HCT116 (cell line): ENCODE results near the gene C19orf85. TPM values are rescaled to one million over a fixed set of nuclear protein-coding genes. Genes with fewer than 3 reads are reported as not detected.

ENCODE experiments used
- ATAC-seq: fragments of 200-7000 bp; cut with Tn5 transposase; 2 replicates; pipeline ENCODE4 v1.9.1; 2020; ENCODE audit warnings: mild to moderate bottlenecking, moderate library complexity
- BruUV-seq: library from RNA; stranded (reverse); fragments of 400-500 nt; replicated peaks from 2 replicates; lab custom pipeline; 2021; lab: Mats Ljungman, UMichigan
- CTCF ChIA-PET: fragments of 300-600 bp; sonication (Branson Sonifier 250); formaldehyde crosslinking; loops from one replicate; lab custom pipeline; 2021; ENCODE audit warnings: antibody characterized with exemption; lab: Charles Lee
- POLR2A ChIA-PET: fragments of 300-600, 350-600 bp; sonication (Branson Sonifier 250); formaldehyde crosslinking; loops from one replicate; lab custom pipeline; 2021; ENCODE audit warnings: antibody characterized with exemption; lab: Charles Lee
- RAD21 ChIA-PET, 2 experiments: fragments of 300-600 bp; sonication (Branson Sonifier 250); formaldehyde crosslinking; loops; one replicate each; lab custom pipeline; 2023; ENCODE audit warnings: low total read pairs in 2 of 2; ENCODE audit not compliant: uncharacterized antibody in 2 of 2, unreplicated experiment in 2 of 2, low non-redundant PET in 1 of 2; lab: Charles Lee
- DNase-seq: peaks from one replicate; pipeline ENCODE4 v3.0.0-alpha.2; 2010; ENCODE audit warnings: low read depth, low spot score
- H2AFZ ChIP-seq: fragments of 200-600 bp; shearing (Covaris generic), sonication (generic); 2 replicates; pipeline ENCODE4 v1.6.1; 2017; ENCODE audit warnings: low read depth, mixed run types, mixed read lengths, antibody characterized with exemption, low read length; ENCODE audit not compliant: poor library complexity, severe bottlenecking
- H3K27ac ChIP-seq: 2 replicates; pipeline ENCODE4 v1.5.1; 2012; ENCODE audit warnings: low read depth, low read length
- H3K27me3 ChIP-seq: fragments of 200-600 bp; sonication (generic); 2 replicates; pipeline ENCODE4 v1.6.1; 2016; ENCODE audit warnings: mixed run types, low read length, mixed read lengths; ENCODE audit not compliant: insufficient read depth
- H3K36me3 ChIP-seq, 2 experiments: fragments of 200-500 bp in 1 of 2; fragments of 200-600 bp in 1 of 2; sonication (Bioruptor generic) in 1 of 2; sonication (generic) in 1 of 2; 2 replicates each; pipeline versions ENCODE4 v1.5.1 to v1.6.1; 2014 to 2016; ENCODE audit warnings: low read length in 2 of 2, inconsistent platforms in 1 of 2, mixed read lengths in 1 of 2, mixed run types in 1 of 2; ENCODE audit not compliant: insufficient read depth in 2 of 2, control insufficient read depth in 1 of 2
- H3K4me1 ChIP-seq, 2 experiments: fragments of 200-600 bp in 1 of 2; sonication (generic) in 1 of 2; 2 replicates each; pipeline versions ENCODE4 v1.5.1 to v1.6.1; 2012 to 2017; ENCODE audit warnings: low read length in 2 of 2, inconsistent platforms in 1 of 2, mild to moderate bottlenecking in 1 of 2, mixed read lengths in 1 of 2, mixed run types in 1 of 2, moderate library complexity in 1 of 2; ENCODE audit not compliant: insufficient read depth in 2 of 2, control insufficient read depth in 1 of 2
- H3K4me2 ChIP-seq: fragments of 200-600 bp; sonication (generic); 2 replicates; pipeline ENCODE4 v1.6.1; 2017; ENCODE audit warnings: mixed run types, low read length, mixed read lengths
- H3K4me3 ChIP-seq, 2 experiments: fragments of 200-600 bp in 1 of 2; sonication (generic) in 1 of 2; replicated peaks in 1 of 2; 2 replicates each; pipeline ENCODE4 v1.5.1; 2011 to 2016; ENCODE audit warnings: low read length in 2 of 2, control low read depth in 1 of 2, low read depth in 1 of 2, mild to moderate bottlenecking in 1 of 2, mixed read lengths in 1 of 2, mixed run types in 1 of 2
- H3K79me2 ChIP-seq: fragments of 200-600 bp; sonication (generic); 2 replicates; pipeline ENCODE4 v1.6.1; 2017; ENCODE audit warnings: mild to moderate bottlenecking, mixed run types, low read length, moderate library complexity, mixed read lengths; ENCODE audit not compliant: insufficient read depth
- H3K9ac ChIP-seq: fragments of 200-600 bp; sonication (generic); 2 replicates; pipeline ENCODE4 v1.6.1; 2016; ENCODE audit warnings: low read length, mixed read lengths
- H3K9me2 ChIP-seq: fragments of 200-600 bp; sonication (generic), shearing (Covaris generic); 2 replicates; pipeline ENCODE4 v1.6.1; 2017; ENCODE audit warnings: mixed run types, mild to moderate bottlenecking, moderate library complexity; ENCODE audit not compliant: insufficient read depth
- H3K9me3 ChIP-seq, 2 experiments: fragments of 200-500 bp in 1 of 2; fragments of 200-600 bp in 1 of 2; sonication (Bioruptor generic) in 1 of 2; sonication (generic) in 1 of 2; 2 replicates each; pipeline ENCODE4 v1.6.1; 2014 to 2017; ENCODE audit warnings: low read length in 2 of 2, mixed read lengths in 2 of 2, inconsistent platforms in 1 of 2, low read depth in 1 of 2, mild to moderate bottlenecking in 1 of 2, mixed run types in 1 of 2, moderate library complexity in 1 of 2; ENCODE audit not compliant: control insufficient read depth in 1 of 2, insufficient read depth in 1 of 2
- H4K20me1 ChIP-seq: fragments of 200-600 bp; sonication (generic), shearing (Covaris generic); 2 replicates; pipeline ENCODE4 v1.6.1; 2017; ENCODE audit warnings: mixed run types, mild to moderate bottlenecking, moderate library complexity; ENCODE audit not compliant: insufficient read depth
- CBX3 ChIP-seq: IDR thresholded peaks from 2 replicates; pipeline ENCODE4 v1.6.1; 2012; ENCODE audit warnings: low read depth
- CEBPB ChIP-seq: IDR thresholded peaks from 2 replicates; pipeline ENCODE4 v1.6.1; 2012; ENCODE audit warnings: low read depth
- EGR1 ChIP-seq: IDR thresholded peaks from 2 replicates; pipeline ENCODE4 v1.6.1; 2012; ENCODE audit warnings: low read depth
- ELF1 ChIP-seq: IDR thresholded peaks from 2 replicates; pipeline ENCODE4 v1.6.1; 2012; ENCODE audit warnings: low read depth, borderline replicate concordance
- FOSL1 ChIP-seq: IDR thresholded peaks from 2 replicates; pipeline ENCODE4 v1.6.1; 2012; ENCODE audit warnings: low read depth
- POLR2A ChIP-seq: IDR thresholded peaks from 2 replicates; pipeline ENCODE4 v1.7.0; 2011; ENCODE audit warnings: borderline replicate concordance; ENCODE audit not compliant: insufficient read depth, insufficient read length; ENCODE audit errors: extremely low read depth
- POLR2AphosphoS5 ChIP-seq: IDR thresholded peaks from 2 replicates; pipeline ENCODE4 v1.6.1; 2011; ENCODE audit warnings: mild to moderate bottlenecking, low read depth, low read length, moderate library complexity
- RAD21 ChIP-seq: IDR thresholded peaks from 2 replicates; pipeline ENCODE4 v1.6.1; 2012; ENCODE audit warnings: low read depth, mild to moderate bottlenecking
- SP1 ChIP-seq: IDR thresholded peaks from 2 replicates; pipeline ENCODE4 v1.6.1; 2012; ENCODE audit warnings: low read depth
- SRF ChIP-seq: IDR thresholded peaks from 2 replicates; pipeline ENCODE4 v1.6.1; 2012; ENCODE audit warnings: low read depth
- TCF7L2 ChIP-seq: IDR thresholded peaks from 2 replicates; pipeline ENCODE4 v1.7.0; 2011; ENCODE audit warnings: borderline replicate concordance, inconsistent platforms; ENCODE audit not compliant: insufficient read depth, insufficient read length; ENCODE audit errors: extremely low read depth
- YY1 ChIP-seq: IDR thresholded peaks from 2 replicates; pipeline ENCODE4 v1.6.1; 2011; ENCODE audit warnings: low read length, low read depth, moderate library complexity, mild to moderate bottlenecking; ENCODE audit not compliant: insufficient replicate concordance; ENCODE audit errors: extremely low read depth
- ZNF274 ChIP-seq: fragments of 200-500 bp; sonication (Bioruptor generic); IDR thresholded peaks from 2 replicates; pipeline ENCODE4 v1.6.1; 2014; ENCODE audit warnings: mild to moderate bottlenecking, low read depth, low read length, inconsistent platforms
- intact Hi-C: fragments of 100-400 bp; cut with micrococcal nuclease; formaldehyde crosslinking; loops from 2 replicates; pipeline ENCODE4 v1.10.0; 2022
- total RNA-seq: library from RNA; stranded (reverse); gene quantifications from one replicate; pipeline ENCODE4 v1.2.1, GENCODE V29; 2021; ENCODE audit not compliant: unreplicated experiment
- TF ChIP-seq, protein P1 (sequence below): IDR thresholded peaks from 2 replicates; pipeline ENCODE4 v1.6.1; 2012

C19orf85 gene
- total RNA-seq, 1 experiment from 2014 or later: 0.34 TPM

DNA sequence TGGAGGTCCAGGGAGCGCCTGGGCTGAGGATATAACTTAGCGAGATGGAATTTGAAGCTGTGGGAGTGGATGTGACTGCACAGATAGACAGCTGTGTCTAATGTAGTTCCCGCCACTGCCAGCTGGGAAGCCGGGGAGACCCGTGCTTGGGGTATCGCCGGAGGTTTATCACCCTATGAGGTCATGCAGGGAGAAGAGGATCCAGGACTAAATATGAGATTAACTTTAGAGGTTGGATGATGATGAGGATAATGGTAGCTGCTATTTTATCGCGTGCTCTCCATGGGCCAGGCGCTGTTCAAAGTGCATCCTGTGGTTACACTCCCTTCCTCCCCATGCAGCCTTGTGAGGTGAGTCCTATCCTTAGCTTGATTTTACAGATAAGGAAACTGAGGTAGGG is 43.6 kb upstream of the C19orf85 start:
- DNase-seq: no peak
- peaks cover 0 to 4% of the 10 kb centered on the region in 2 experiments; a peak in 1 of 4 replicates for H3K4me1 ChIP-seq
- no peak overlapping the region for H3K9ac ChIP-seq
- no peaks in the 10 kb centered on the region for H3K9me3 ChIP-seq
- ChIA-PET CTCF (interaction anchor here (0.8 kb wide), 1 partner anchor 98 kb away, joined by 4 read pairs; no protein-coding TSS in a partner anchor), RAD21 (no interaction called here), POLR2A (no interaction called here)
- BruUV-seq: no TSS peak
- H4K20me1 ChIP-seq: no peaks in the 10 kb centered on the region
- H3K9me2 ChIP-seq: no peaks in the 10 kb centered on the region
- intact Hi-C loops: no loop called here
- TF ChIP-seq YY1: no peak
- TF ChIP-seq CEBPB: no peak
- TF ChIP-seq POLR2A: no peak
- no peak for TF ChIP-seq TCF7L2
- no peak for TF ChIP-seq SP1
- TF ChIP-seq ZNF274: no peak
- TF ChIP-seq, protein P1, sequence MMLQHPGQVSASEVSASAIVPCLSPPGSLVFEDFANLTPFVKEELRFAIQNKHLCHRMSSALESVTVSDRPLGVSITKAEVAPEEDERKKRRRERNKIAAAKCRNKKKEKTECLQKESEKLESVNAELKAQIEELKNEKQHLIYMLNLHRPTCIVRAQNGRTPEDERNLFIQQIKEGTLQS: no peak
- TF ChIP-seq RAD21: no peak
- no peaks in the 10 kb centered on the region for H3K36me3 ChIP-seq
- no peak overlapping the region for H3K4me2 ChIP-seq
- no peaks in the 10 kb centered on the region for H3K79me2 ChIP-seq
- no peak overlapping the region for H2AFZ ChIP-seq
- H3K27ac ChIP-seq: no peak overlapping the region
- no peaks in the 10 kb centered on the region for H3K27me3 ChIP-seq
- ATAC-seq: no peak
- H3K4me3 ChIP-seq: no peak overlapping the region

DNA sequence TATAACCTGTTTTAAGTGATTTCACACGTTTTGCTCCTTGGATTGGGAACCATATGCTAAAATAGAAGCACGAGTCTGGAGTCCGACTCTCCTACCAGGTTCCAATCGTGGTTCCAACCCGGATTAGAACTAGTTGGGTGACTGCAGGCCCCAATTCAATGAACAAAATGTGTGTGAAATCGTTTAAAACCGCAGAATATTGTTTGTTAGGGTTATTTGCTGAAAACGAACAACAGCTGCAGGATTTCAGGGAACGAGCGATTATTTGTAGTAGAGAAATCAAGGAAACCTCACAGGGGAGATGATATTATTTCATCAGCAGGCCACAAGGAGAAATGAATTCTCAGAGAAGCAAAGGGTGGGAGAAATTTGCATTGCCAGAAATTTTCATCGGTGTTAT is 40.4 kb upstream of the C19orf85 start:
- Histone ChIP-seq H4K20me1 (no peaks in the 10 kb centered on the region), H3K9me3 (no peaks in the 10 kb centered on the region), H3K36me3 (no peaks in the 10 kb centered on the region), H3K4me1 (peaks cover 0 to 4% of the 10 kb centered on the region in 2 experiments; a peak in 1 of 4 replicates), H2AFZ (no peak overlapping the region), H3K79me2 (no peaks in the 10 kb centered on the region), H3K4me3 (no peak overlapping the region), H3K27ac (no peak overlapping the region), H3K9ac (no peak overlapping the region), H3K4me2 (no peak overlapping the region), H3K27me3 (no peaks in the 10 kb centered on the region), H3K9me2 (no peaks in the 10 kb centered on the region)
- TF ChIP-seq POLR2AphosphoS5: no peak
- TF ChIP-seq CBX3: no peak
- TF ChIP-seq YY1: no peak
- TF ChIP-seq SRF: no peak
- no peak for TF ChIP-seq ELF1
- TF ChIP-seq POLR2A: no peak
- TF ChIP-seq FOSL1: no peak
- TF ChIP-seq EGR1: no peak
- ChIA-PET RAD21 (no interaction called here), CTCF (interaction anchor here (1.9 to 2.3 kb wide), 2 partner anchors 28 to 38 kb away, joined by 10 to 15 read pairs; partner anchors contain the start of gene ZNF628), POLR2A (no interaction called here)
- ATAC-seq: no peak
- no TSS peak for BruUV-seq
- intact Hi-C loops: no loop called here
- DNase-seq: no peak
